Activated T-cell treated with anti-CD3 and anti-CD28 coated beads, Interleukin-2, amount 50 U/mL, for 24 hours (primary cell): Measurements from ENCODE around the gene RANBP3.
"Not testable (repeated sequence)": the region's sequence is repeated elsewhere in the genome, so short reads cannot be mapped to it uniquely, and the experiment has no call there.

Source experiments
- DNase-seq: peaks from one replicate; pipeline ENCODE4 v3.0.0-alpha.2; 2020
- H3K27ac Mint-ChIP-seq: 2 replicates; pipeline ENCODE4 v1.8.0; 2020; ENCODE audit warnings: mild to moderate bottlenecking, mixed read lengths
- H3K27me3 Mint-ChIP-seq: 2 replicates; pipeline ENCODE4 v1.8.0; 2020; ENCODE audit warnings: mixed read lengths
- H3K36me3 Mint-ChIP-seq: 2 replicates; pipeline ENCODE4 v1.8.0; 2020; ENCODE audit warnings: low read depth, mixed read lengths
- H3K4me1 Mint-ChIP-seq: 2 replicates; pipeline ENCODE4 v1.8.0; 2020; ENCODE audit warnings: low read depth, mixed read lengths
- H3K4me3 Mint-ChIP-seq: 2 replicates; pipeline ENCODE4 v1.8.0; 2020; ENCODE audit warnings: mild to moderate bottlenecking, moderate library complexity, mixed read lengths
- H3K9me3 Mint-ChIP-seq: 2 replicates; pipeline ENCODE4 v1.8.0; 2020; ENCODE audit warnings: mixed read lengths

RANBP3 gene

GRCh38 chr19:5968431-5969373, 9.2 kb downstream of the RANBP3 start:
- DNase-seq: no peak
- no peak overlapping the region for H3K4me3 Mint-ChIP-seq
- peak overlapping the region; percentile 92 for H3K27ac Mint-ChIP-seq
- H3K36me3 Mint-ChIP-seq: peaks cover 81% of the 10 kb centered on the region
- H3K27me3 Mint-ChIP-seq: no peaks in the 10 kb centered on the region
- peaks cover 94% of the 10 kb centered on the region for H3K4me1 Mint-ChIP-seq
- no peaks in the 10 kb centered on the region for H3K9me3 Mint-ChIP-seq

GRCh38 chr19:5967994-5968430, 9.9 kb downstream of the RANBP3 start:
- peaks cover 76% of the 10 kb centered on the region for H3K36me3 Mint-ChIP-seq
- peak; percentile 68 for DNase-seq
- H3K27ac Mint-ChIP-seq: peak overlapping the region; percentile 92
- H3K9me3 Mint-ChIP-seq: no peaks in the 10 kb centered on the region
- peaks cover 94% of the 10 kb centered on the region for H3K4me1 Mint-ChIP-seq
- peak overlapping the region; percentile 29 for H3K4me3 Mint-ChIP-seq
- no peaks in the 10 kb centered on the region for H3K27me3 Mint-ChIP-seq

GRCh38 chr19:5967571-5967970, 10.4 kb downstream of the RANBP3 start:
- Mint-ChIP-seq H3K9me3 (no peaks in the 10 kb centered on the region), H3K36me3 (peaks cover 73% of the 10 kb centered on the region), H3K4me3 (no peak overlapping the region), H3K4me1 (peaks cover 94% of the 10 kb centered on the region), H3K27me3 (no peaks in the 10 kb centered on the region), H3K27ac (peak overlapping the region; percentile 92)
- DNase-seq: no peak

- Mint-ChIP-seq H3K27ac (peak overlapping the region; percentile 92), H3K27me3 (no peaks in the 10 kb centered on the region), H3K4me3 (no peak overlapping the region), H3K9me3 (no peaks in the 10 kb centered on the region), H3K4me1 (peaks cover 94% of the 10 kb centered on the region), H3K36me3 (peaks cover 68% of the 10 kb centered on the region)
- DNase-seq: no peak
These were observed 11.0 kb downstream of the RANBP3 start for GRCh38 chr19:5966941-5967340.

GRCh38 chr19:5966215-5966614, 11.7 kb downstream of the RANBP3 start:
- Mint-ChIP-seq H3K27me3 (no peaks in the 10 kb centered on the region), H3K9me3 (no peaks in the 10 kb centered on the region), H3K4me1 (peaks cover 94% of the 10 kb centered on the region), H3K4me3 (no peak overlapping the region), H3K36me3 (peaks cover 64% of the 10 kb centered on the region), H3K27ac (peak overlapping the region; percentile 63)
- DNase-seq: no peak

GRCh38 chr19:5964816-5965565, 12.9 kb downstream of the RANBP3 start:
- no peak for DNase-seq
- no peaks in the 10 kb centered on the region for H3K9me3 Mint-ChIP-seq
- H3K27ac Mint-ChIP-seq: peak overlapping the region; percentile 84
- peaks cover 97% of the 10 kb centered on the region for H3K4me1 Mint-ChIP-seq
- H3K36me3 Mint-ChIP-seq: peaks cover 54% of the 10 kb centered on the region
- no peaks in the 10 kb centered on the region for H3K27me3 Mint-ChIP-seq
- no peak overlapping the region for H3K4me3 Mint-ChIP-seq

- H3K27ac Mint-ChIP-seq: peak overlapping the region; percentile 84
- H3K36me3 Mint-ChIP-seq: peaks cover 50% of the 10 kb centered on the region
- DNase-seq: no peak
- H3K9me3 Mint-ChIP-seq: no peaks in the 10 kb centered on the region
- peaks cover 97% of the 10 kb centered on the region for H3K4me1 Mint-ChIP-seq
- H3K27me3 Mint-ChIP-seq: no peaks in the 10 kb centered on the region
- no peak overlapping the region for H3K4me3 Mint-ChIP-seq
These were observed 14.1 kb downstream of the RANBP3 start for GRCh38 chr19:5963855-5964254.

GRCh38 chr19:5963259-5963658, 14.7 kb downstream of the RANBP3 start:
- Mint-ChIP-seq H3K27ac (peak overlapping the region; percentile 84), H3K36me3 (peaks cover 48% of the 10 kb centered on the region), H3K4me1 (peaks cover 95% of the 10 kb centered on the region)
- not testable (repeated sequence) for DNase-seq, H3K9me3 Mint-ChIP-seq, H3K4me3 Mint-ChIP-seq, H3K27me3 Mint-ChIP-seq

GRCh38 chr19:5961969-5962945, 15.7 kb downstream of the RANBP3 start:
- peak overlapping the region; percentile 84 for H3K27ac Mint-ChIP-seq
- H3K9me3 Mint-ChIP-seq: no peaks in the 10 kb centered on the region
- peaks cover 94% of the 10 kb centered on the region for H3K4me1 Mint-ChIP-seq
- peak overlapping the region; percentile 61 for H3K4me3 Mint-ChIP-seq
- no peaks in the 10 kb centered on the region for H3K27me3 Mint-ChIP-seq
- peaks cover 51% of the 10 kb centered on the region for H3K36me3 Mint-ChIP-seq
- DNase-seq: peak; percentile 57

GRCh38 chr19:5961641-5961968, 16.3 kb downstream of the RANBP3 start:
- peaks cover 52% of the 10 kb centered on the region for H3K36me3 Mint-ChIP-seq

GRCh38 chr19:5960005-5961001, 17.6 kb downstream of the RANBP3 start:
- Mint-ChIP-seq H3K27ac (peak overlapping the region; percentile 84), H3K27me3 (no peaks in the 10 kb centered on the region), H3K4me1 (peaks cover 96% of the 10 kb centered on the region), H3K4me3 (no peak overlapping the region), H3K9me3 (no peaks in the 10 kb centered on the region), H3K36me3 (peaks cover 48% of the 10 kb centered on the region)
- DNase-seq: no peak

More at GRCh38 chr19:5961641-5961968, 16.3 kb downstream of the RANBP3 start:
- DNase-seq, H3K27me3 Mint-ChIP-seq, H3K9me3 Mint-ChIP-seq: not testable (repeated sequence)
- peak overlapping the region; percentile 84 for H3K27ac Mint-ChIP-seq
- peaks cover 96% of the 10 kb centered on the region for H3K4me1 Mint-ChIP-seq
- peak overlapping the region; percentile 61 for H3K4me3 Mint-ChIP-seq

GRCh38 chr19:5959260-5960004, 18.5 kb downstream of the RANBP3 start:
- no peak for DNase-seq

GRCh38 chr19:5958851-5959122, 19.2 kb downstream of the RANBP3 start:
- no peak for DNase-seq
- peaks cover 46% of the 10 kb centered on the region for H3K36me3 Mint-ChIP-seq
- H3K27ac Mint-ChIP-seq: peak overlapping the region; percentile 84
- no peaks in the 10 kb centered on the region for H3K9me3 Mint-ChIP-seq
- no peak overlapping the region for H3K4me3 Mint-ChIP-seq
- H3K4me1 Mint-ChIP-seq: peaks cover 95% of the 10 kb centered on the region
- H3K27me3 Mint-ChIP-seq: no peaks in the 10 kb centered on the region

More at GRCh38 chr19:5959260-5960004, 18.5 kb downstream of the RANBP3 start:
- no peaks in the 10 kb centered on the region for H3K27me3 Mint-ChIP-seq
- H3K9me3 Mint-ChIP-seq: no peaks in the 10 kb centered on the region
- H3K36me3 Mint-ChIP-seq: peaks cover 44% of the 10 kb centered on the region
- peak overlapping the region; percentile 84 for H3K27ac Mint-ChIP-seq
- no peak overlapping the region for H3K4me3 Mint-ChIP-seq
- peaks cover 95% of the 10 kb centered on the region for H3K4me1 Mint-ChIP-seq
